Calu3 (cell line): ENCODE results near the gene RPGRIP1. TPM values are rescaled to one million over a fixed set of nuclear protein-coding genes. Genes with fewer than 3 reads are reported as not detected.

Experiments used
- BruUV-seq: library from RNA; stranded (reverse); fragments of 400-500 nt; replicated peaks from 2 replicates; lab custom pipeline; 2021; lab: Mats Ljungman, UMichigan
- CTCF ChIA-PET: fragments of 300-600 bp; sonication (Branson Sonifier 250); formaldehyde crosslinking; loops from one replicate; lab custom pipeline; 2022; ENCODE audit warnings: antibody characterized with exemption; lab: Charles Lee
- DNase-seq: peaks from one replicate; pipeline ENCODE4 v3.0.0; 2022
- H3K27ac Mint-ChIP-seq: one replicate; pipeline ENCODE4 v1.8.0; 2022; ENCODE audit warnings: mixed read lengths; ENCODE audit not compliant: unreplicated experiment
- H3K27me3 Mint-ChIP-seq: one replicate; pipeline ENCODE4 v1.8.0; 2022; ENCODE audit warnings: mixed read lengths; ENCODE audit not compliant: unreplicated experiment
- H3K36me3 Mint-ChIP-seq: one replicate; pipeline ENCODE4 v1.8.0; 2022; ENCODE audit warnings: mild to moderate bottlenecking, moderate library complexity, mixed read lengths; ENCODE audit not compliant: insufficient read depth, unreplicated experiment
- H3K4me1 Mint-ChIP-seq: one replicate; pipeline ENCODE4 v1.8.0; 2022; ENCODE audit warnings: mild to moderate bottlenecking, low read depth, mixed read lengths; ENCODE audit not compliant: unreplicated experiment
- H3K4me3 Mint-ChIP-seq: one replicate; pipeline ENCODE4 v1.8.0; 2022; ENCODE audit warnings: mild to moderate bottlenecking, low read depth, moderate library complexity, mixed read lengths; ENCODE audit not compliant: unreplicated experiment
- H3K9me3 Mint-ChIP-seq: one replicate; pipeline ENCODE4 v1.8.0; 2022; ENCODE audit warnings: low read depth, mixed read lengths; ENCODE audit not compliant: unreplicated experiment
- intact Hi-C: fragments of 100-400 bp; cut with micrococcal nuclease; formaldehyde crosslinking; loops from one replicate; pipeline ENCODE4 v1.10.0; 2022; ENCODE audit not compliant: unreplicated experiment
- total RNA-seq: library from RNA; stranded (reverse); gene quantifications from 2 replicates; pipeline ENCODE4 v1.2.3, GENCODE V29; 2022
- TF ChIP-seq, protein P1 (sequence below): fragments of 200-600 bp; IDR thresholded peaks from one replicate; pipeline ENCODE4 v1.8.0; 2022; ENCODE audit warnings: antibody characterized with exemption; ENCODE audit not compliant: unreplicated experiment

The RPGRIP1 gene
- total RNA-seq, 1 experiment from 2014 or later = not detected

DNA sequence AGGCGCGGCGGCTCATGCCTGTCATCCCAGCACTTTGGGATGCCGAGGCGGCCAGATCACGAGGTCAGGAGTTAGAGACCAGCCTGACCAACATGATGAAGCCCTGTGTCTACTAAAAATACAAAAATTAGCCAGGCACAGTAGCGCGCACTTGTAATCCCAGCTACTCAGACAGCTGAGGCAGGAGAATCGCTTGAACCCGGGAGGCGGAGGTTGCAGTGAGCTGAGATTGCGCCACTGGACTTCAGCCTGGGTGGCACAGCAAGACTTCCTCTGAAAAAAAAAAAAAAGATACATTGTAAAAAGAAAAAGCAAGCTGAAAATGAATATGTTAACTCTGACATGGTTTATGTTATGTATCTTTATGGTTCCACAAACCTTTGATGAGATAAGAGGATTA is 33.6 kb downstream of the RPGRIP1 start:
- CTCF ChIA-PET = no interaction called here
- BruUV-seq = no TSS peak
- Mint-ChIP-seq H3K4me1 (peaks cover 12% of the 10 kb centered on the region), H3K27ac (no peak overlapping the region), H3K36me3 (peaks cover 7% of the 10 kb centered on the region), H3K9me3 (no peaks in the 10 kb centered on the region), H3K27me3 (no peaks in the 10 kb centered on the region), H3K4me3 (no peak overlapping the region)
- no peak for DNase-seq
- intact Hi-C loops = no loop called here
- TF ChIP-seq, protein P1, sequence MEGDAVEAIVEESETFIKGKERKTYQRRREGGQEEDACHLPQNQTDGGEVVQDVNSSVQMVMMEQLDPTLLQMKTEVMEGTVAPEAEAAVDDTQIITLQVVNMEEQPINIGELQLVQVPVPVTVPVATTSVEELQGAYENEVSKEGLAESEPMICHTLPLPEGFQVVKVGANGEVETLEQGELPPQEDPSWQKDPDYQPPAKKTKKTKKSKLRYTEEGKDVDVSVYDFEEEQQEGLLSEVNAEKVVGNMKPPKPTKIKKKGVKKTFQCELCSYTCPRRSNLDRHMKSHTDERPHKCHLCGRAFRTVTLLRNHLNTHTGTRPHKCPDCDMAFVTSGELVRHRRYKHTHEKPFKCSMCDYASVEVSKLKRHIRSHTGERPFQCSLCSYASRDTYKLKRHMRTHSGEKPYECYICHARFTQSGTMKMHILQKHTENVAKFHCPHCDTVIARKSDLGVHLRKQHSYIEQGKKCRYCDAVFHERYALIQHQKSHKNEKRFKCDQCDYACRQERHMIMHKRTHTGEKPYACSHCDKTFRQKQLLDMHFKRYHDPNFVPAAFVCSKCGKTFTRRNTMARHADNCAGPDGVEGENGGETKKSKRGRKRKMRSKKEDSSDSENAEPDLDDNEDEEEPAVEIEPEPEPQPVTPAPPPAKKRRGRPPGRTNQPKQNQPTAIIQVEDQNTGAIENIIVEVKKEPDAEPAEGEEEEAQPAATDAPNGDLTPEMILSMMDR = no peak

DNA sequence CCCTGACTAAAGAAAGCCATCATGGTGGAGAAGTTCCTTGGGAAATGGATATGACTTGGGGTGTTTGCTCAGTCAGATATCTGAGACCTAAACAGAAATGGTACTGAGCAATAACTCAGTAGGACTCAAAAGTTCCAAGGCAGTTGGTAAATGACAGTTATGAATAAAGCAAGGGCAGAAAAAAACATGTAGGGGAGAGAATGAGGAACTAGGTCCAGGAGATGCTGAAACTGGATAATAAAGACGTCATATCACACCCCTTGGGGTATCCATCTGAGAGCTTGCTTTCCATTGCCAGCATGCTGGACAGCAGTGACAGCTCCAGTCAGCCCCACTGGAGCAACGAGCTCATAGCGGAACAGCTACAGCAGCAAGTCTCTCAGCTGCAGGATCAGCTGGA is 37.5 kb downstream of the RPGRIP1 start:
- DNase-seq = no peak
- peaks cover 15% of the 10 kb centered on the region for H3K27me3 Mint-ChIP-seq
- intact Hi-C loops = no loop called here
- H3K36me3 Mint-ChIP-seq = no peaks in the 10 kb centered on the region
- no peak overlapping the region for H3K4me3 Mint-ChIP-seq
- H3K4me1 Mint-ChIP-seq = no peaks in the 10 kb centered on the region
- no peak overlapping the region for H3K27ac Mint-ChIP-seq
- CTCF ChIA-PET = no interaction called here
- no peaks in the 10 kb centered on the region for H3K9me3 Mint-ChIP-seq
- TF ChIP-seq, protein P1 = no peak
- no TSS peak for BruUV-seq

DNA sequence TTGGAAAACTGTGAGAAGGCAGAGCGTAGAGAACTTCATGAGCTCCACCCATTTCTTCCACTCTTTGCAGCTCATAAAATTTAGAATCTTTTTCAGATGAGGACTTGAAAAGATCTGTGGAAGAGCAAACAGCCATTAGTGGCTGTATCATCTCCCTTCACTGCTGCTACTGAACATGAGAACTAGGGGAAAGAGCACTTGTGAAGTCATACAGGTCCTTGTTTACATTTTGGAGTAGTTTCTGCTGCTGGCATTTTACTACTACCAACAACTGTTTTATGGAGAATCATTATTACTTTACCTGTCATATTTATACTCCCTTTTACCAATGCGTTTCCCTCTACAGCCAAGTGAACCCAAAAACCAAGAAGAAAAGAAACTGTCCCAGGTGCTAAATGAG is 41.0 kb downstream of the RPGRIP1 start:
- H3K4me3 Mint-ChIP-seq = no peak overlapping the region

DNA sequence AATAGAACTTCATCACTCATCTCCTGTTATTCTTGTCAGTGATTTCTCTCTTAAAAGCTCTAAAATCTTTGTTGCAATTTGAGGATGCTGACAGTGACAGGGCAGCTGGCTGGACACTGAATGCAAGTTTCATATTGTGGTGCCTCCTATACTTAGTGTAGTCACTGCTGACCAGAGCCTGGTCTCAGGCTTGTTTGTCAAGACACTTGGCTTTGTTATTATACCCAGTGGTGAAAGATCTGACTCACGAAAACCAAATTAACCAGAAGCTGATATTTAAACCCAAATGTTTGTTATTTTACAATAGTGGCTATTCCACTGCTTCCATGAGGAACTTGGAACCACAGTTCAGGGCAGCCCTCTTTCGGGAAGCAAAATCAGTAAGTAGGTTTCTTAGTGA is 42.8 kb downstream of the RPGRIP1 start:
- no peaks in the 10 kb centered on the region for H3K36me3 Mint-ChIP-seq
- H3K9me3 Mint-ChIP-seq = no peaks in the 10 kb centered on the region
- no peak overlapping the region for H3K4me3 Mint-ChIP-seq
- H3K27ac Mint-ChIP-seq = no peak overlapping the region
- CTCF ChIA-PET = no interaction called here
- TF ChIP-seq, protein P1 = no peak
- intact Hi-C loops = no loop called here
- no peaks in the 10 kb centered on the region for H3K4me1 Mint-ChIP-seq
- H3K27me3 Mint-ChIP-seq = peaks cover 58% of the 10 kb centered on the region
- no TSS peak for BruUV-seq
- no peak for DNase-seq

More for the DNA sequence above, 41.0 kb downstream of the RPGRIP1 start:
- CTCF ChIA-PET = no interaction called here
- H3K4me1 Mint-ChIP-seq = no peaks in the 10 kb centered on the region
- no peak overlapping the region for H3K27ac Mint-ChIP-seq
- TF ChIP-seq, protein P1 = no peak
- no peaks in the 10 kb centered on the region for H3K36me3 Mint-ChIP-seq
- peaks cover 50% of the 10 kb centered on the region for H3K27me3 Mint-ChIP-seq
- no TSS peak for BruUV-seq
- no peaks in the 10 kb centered on the region for H3K9me3 Mint-ChIP-seq
- intact Hi-C loops = no loop called here
- DNase-seq = no peak
